ENCODE data around the gene POLDIP2. TPM values are rescaled to one million over a fixed set of nuclear protein-coding genes. Genes with fewer than 3 reads are reported as not detected.

Gene POLDIP2
- polyA plus RNA-seq, 1 donor from 2014 or later = 87.4 TPM

GRCh38 chr17:28306954-28307401, 50.3 kb downstream of the POLDIP2 start:
- H3K4me1 Mint-ChIP-seq = no peaks in the 10 kb centered on the region
- H3K4me3 Mint-ChIP-seq = no peak overlapping the region
- no peak overlapping the region for H3K27ac Mint-ChIP-seq
- H3K36me3 Mint-ChIP-seq = no peaks in the 10 kb centered on the region
- peaks cover 4% of the 10 kb centered on the region for H3K27me3 Mint-ChIP-seq
- no peaks in the 10 kb centered on the region for H3K9me3 Mint-ChIP-seq

- no peaks in the 10 kb centered on the region for H3K27me3 Mint-ChIP-seq
- H3K9me3 Mint-ChIP-seq = no peaks in the 10 kb centered on the region
- H3K36me3 Mint-ChIP-seq = peaks cover 2% of the 10 kb centered on the region
- H3K27ac Mint-ChIP-seq = no peak overlapping the region
- no peak overlapping the region for H3K4me3 Mint-ChIP-seq
- H3K4me1 Mint-ChIP-seq = peaks cover 6 to 13% (median 7%) of the 10 kb centered on the region in 3 donors
Observed at GRCh38 chr17:28298449-28298848, 58.9 kb downstream of the POLDIP2 start.

Other genes starting within 250 kb of the POLDIP2 start
- 7.2 TPM for gene TMEM97, start 38.3 kb downstream of the POLDIP2 start, polyA plus RNA-seq
- 36.8 TPM for gene IFT20, start 22.1 kb downstream of the POLDIP2 start, polyA plus RNA-seq
- 11.1 TPM for gene TNFAIP1, start 21.8 kb downstream of the POLDIP2 start, polyA plus RNA-seq
- gene SEBOX, start 7.7 kb upstream of the POLDIP2 start, polyA plus RNA-seq = not detected
- gene VTN, start 12.8 kb upstream of the POLDIP2 start, polyA plus RNA-seq = not detected
- 5.6 TPM for gene SARM1, start 14.2 kb upstream of the POLDIP2 start, polyA plus RNA-seq
- gene SLC46A1, start 48.7 kb upstream of the POLDIP2 start, polyA plus RNA-seq = 2.4 TPM
- not detected for gene SLC13A2, start 116.1 kb upstream of the POLDIP2 start, polyA plus RNA-seq
- gene FOXN1, start 148.8 kb upstream of the POLDIP2 start, polyA plus RNA-seq = not detected
- gene UNC119, start 195.1 kb upstream of the POLDIP2 start, polyA plus RNA-seq = 69.5 TPM
- 48.4 TPM for gene PIGS, start 214.0 kb upstream of the POLDIP2 start, polyA plus RNA-seq
- gene ALDOC, start 219.4 kb upstream of the POLDIP2 start, polyA plus RNA-seq = 28.0 TPM
- 2.2 TPM for gene SPAG5, start 241.5 kb upstream of the POLDIP2 start, polyA plus RNA-seq